HCEC 1CT (cell line): ENCODE results near the gene MINDY4B.

Experiments used
- DNase-seq: peaks from one replicate; pipeline ENCODE4 v3.0.0-alpha.2; 2017

Gene MINDY4B

DNA sequence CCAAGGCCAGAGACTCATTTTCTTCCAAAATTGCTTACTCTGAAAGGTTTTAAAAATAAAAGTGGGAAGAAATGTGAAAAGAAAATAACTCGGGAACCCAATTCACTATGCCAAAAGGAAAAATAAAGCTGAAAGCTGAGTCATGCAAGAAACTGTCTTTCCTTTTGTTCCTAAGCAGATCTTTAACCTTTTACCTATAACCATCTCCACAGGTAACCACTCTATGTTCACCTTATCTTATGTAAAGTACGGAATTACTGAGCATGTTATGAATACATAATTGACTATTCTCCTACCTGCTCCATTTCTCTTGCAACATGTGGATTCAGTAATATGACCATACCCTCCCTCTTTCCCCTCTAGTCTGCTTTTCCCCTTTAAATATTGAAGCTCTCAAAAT is 62.0 kb downstream of the MINDY4B start:
- no peak for DNase-seq

DNA sequence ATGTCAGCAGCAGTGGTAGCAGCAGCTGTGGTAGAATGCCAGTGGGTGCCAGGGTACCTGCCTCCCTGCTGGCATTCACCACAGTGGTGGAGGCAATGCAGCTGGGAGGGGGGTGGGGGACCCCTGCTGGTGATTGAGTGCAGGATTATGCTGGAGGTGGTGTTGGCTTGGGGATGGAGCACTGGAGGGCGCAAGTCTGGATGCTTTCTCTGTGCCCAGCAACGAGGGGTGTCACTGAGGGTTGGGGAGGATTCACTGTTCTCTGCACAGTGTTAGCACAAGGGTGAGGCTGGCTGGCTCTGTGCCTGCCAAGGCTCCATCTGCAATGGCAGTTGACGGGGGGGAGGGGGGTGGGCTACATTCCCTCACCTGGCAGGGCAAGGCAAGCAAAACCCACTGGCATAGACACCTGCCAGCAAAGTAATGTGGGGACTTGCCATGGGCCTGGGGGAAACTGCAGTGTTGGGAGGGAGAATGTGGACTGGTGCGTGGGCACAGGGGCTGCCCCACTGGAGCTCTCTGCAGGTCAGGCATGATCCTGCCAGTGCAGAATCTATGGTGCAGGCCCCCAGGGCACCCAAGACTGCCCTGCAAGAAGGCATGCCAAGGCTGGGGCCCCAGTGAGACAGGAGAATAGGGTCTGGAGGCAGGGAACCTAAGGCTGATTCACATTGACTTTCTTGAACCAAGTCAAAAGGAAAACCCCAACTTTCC is 64.3 kb downstream of the MINDY4B start:
- no peak for DNase-seq

GRCh38 chr3:150830745-150831144 is 74.5 kb downstream of the MINDY4B start:
- no peak for DNase-seq

- no peak for DNase-seq
These were observed 75.1 kb downstream of the MINDY4B start for GRCh38 chr3:150830094-150830681.

DNA sequence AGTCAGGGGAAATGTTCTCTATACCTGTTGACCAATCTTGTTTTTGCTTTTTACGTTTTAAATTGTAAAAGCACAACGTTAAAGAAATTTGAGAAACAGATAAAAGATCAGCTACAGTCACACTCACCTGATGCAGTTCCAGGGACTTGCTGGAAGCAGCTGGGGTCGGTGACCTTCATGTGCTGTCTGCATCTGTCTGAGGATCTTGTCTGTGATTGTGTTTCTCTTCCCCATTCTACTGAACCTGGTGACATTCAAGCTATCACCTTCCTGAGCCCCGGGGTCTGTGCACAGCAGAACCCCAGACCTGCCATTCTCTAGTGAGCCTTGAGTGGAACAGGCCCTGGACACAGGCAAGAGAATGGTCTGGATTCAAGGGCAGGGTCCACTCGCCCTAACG is 75.8 kb downstream of the MINDY4B start:
- no peak for DNase-seq

- DNase-seq: no peak
These were observed 76.2 kb downstream of the MINDY4B start for GRCh38 chr3:150828997-150829396.

DNA sequence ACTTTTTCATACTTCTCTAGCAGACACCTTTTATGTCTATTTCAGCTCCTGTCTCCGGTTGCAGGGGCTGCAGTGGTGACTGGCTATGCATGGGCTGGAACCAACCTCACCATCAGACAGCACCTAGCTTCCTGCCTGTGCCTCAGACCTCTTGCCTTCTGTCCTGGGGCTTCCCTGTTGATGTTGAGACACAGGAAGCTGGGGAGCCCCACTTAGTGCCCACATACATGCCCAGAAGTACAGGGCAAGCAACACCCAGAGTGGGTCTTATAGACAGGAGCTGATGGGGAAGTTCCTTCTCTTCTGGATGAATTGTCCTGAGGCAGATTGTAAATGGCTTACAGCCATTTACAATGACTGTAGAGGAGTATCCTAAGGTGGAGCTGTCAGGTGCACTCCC is 77.0 kb downstream of the MINDY4B start:
- no peak for DNase-seq

GRCh38 chr3:150826466-150827282 is 78.6 kb downstream of the MINDY4B start:
- no peak for DNase-seq

DNA sequence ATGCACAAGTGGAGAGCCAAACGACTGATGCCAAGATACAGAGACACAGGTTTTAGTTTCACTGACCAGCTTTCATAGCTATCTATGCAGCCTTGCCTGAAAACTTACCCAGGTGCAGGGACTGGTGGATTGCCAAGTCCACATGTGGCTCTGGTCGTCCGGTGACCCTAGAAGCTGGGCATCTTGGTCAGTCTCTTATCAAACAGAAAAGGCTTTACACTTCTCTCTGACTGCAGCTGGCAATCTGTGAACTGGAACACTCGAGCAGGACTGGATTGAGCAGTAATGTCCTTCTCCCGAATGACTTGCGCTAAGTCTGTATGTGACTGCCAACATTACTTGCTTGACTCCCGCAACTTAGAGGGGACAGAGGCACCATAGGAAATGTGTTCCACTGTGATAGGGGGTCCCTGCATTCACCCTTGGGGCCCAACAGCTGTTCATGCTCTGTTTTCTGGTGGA is 79.3 kb downstream of the MINDY4B start:
- no peak for DNase-seq

DNA sequence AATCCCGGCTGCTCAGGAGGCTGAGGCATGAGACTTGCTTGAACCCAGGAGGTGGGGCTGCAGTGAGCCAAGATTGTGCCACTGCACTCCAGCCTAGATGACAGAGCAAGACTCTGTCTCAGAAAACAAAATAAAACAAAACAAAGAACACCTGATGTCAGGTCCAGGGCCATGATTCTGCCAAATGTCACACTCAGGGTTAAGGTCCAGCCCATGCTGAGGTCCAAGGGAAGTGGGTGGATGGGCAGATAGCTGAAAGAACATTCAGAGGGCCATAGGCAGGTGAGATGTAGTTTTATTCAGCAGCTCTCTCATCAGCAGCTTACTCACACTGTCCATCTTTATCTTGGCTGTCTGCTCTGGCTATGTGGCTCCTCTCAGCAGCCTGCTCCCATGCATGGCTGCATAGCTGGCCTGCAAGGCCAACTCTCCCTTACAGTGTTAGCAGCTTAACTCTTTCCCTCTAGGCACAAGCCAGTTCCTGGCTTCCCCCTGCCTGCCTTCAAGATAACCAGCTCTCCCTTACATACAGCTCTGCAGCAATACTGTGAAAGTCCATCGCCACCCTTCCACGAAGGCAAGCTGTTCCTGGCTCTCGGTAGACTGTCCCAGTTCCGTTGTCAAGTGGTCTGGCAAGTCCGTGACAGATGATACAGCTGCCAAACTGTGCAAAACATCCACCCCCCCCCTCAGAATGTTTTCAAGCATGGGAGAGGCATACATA is 79.9 kb downstream of the MINDY4B start:
- no peak for DNase-seq

- DNase-seq: no peak
These were observed 82.0 kb downstream of the MINDY4B start for GRCh38 chr3:150823277-150823676.

DNA sequence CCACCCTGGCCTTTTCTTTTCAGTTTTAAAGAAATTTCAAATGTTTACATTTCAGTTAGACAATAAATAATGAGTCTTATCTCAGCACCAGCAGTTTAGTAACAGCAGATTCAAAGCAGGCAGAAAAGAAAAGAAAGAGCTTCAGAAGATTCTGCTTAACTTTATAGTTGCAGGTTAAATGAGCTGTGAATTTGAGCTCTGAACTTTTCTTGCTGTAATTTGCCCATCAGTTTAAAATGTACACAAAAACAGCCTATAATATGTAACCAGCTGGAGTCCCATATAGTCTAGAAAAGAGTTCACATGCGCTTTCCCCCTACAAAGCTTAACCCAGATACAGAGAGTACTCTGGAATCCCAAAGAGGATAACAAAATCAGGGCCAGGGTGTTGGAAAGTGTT is 82.6 kb downstream of the MINDY4B start:
- DNase-seq: no peak
